MM.1S (cell line): ENCODE data around the gene STRADA.

ENCODE experiments used
- EZH2 ChIP-seq: fragments of 300-600 bp; sonication (generic); optimal IDR thresholded peaks from 2 replicates; pipeline ENCODE3; 2017; ENCODE audit warnings: low read depth, mild to moderate bottlenecking, antibody characterized with exemption, low read length, mixed read lengths
- EZH2phosphoT487 ChIP-seq: fragments of 300-600 bp; sonication (generic); IDR thresholded peaks from 2 replicates; pipeline ENCODE4 v1.6.1; 2018; ENCODE audit warnings: antibody characterized with exemption, low read length
- TF ChIP-seq, protein P1 (sequence below): fragments of 300-600 bp; sonication (generic); IDR thresholded peaks from 2 replicates; pipeline ENCODE4 v1.5.1; 2016; ENCODE audit warnings: antibody characterized with exemption, low read length, mixed read lengths

DNA sequence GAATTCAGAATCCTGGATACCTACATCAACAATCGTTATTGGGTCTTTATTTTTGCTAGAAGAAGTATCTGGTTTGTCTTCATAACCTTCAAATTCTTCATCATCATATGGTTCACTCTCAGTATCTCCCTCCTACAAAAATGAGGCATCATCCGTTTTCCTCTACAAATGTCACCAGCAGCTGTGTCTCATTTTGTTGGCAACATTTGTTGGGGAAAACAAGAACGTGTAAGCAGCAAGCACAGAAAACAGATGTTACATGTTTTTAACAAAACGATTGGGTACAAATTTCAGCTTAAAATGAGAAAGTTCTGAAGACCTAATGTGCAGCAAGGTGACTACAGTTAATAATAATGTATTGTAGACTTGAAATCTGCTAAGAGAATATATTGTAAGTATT, 23.1 kb upstream of the STRADA start:
- TF ChIP-seq, protein P1, sequence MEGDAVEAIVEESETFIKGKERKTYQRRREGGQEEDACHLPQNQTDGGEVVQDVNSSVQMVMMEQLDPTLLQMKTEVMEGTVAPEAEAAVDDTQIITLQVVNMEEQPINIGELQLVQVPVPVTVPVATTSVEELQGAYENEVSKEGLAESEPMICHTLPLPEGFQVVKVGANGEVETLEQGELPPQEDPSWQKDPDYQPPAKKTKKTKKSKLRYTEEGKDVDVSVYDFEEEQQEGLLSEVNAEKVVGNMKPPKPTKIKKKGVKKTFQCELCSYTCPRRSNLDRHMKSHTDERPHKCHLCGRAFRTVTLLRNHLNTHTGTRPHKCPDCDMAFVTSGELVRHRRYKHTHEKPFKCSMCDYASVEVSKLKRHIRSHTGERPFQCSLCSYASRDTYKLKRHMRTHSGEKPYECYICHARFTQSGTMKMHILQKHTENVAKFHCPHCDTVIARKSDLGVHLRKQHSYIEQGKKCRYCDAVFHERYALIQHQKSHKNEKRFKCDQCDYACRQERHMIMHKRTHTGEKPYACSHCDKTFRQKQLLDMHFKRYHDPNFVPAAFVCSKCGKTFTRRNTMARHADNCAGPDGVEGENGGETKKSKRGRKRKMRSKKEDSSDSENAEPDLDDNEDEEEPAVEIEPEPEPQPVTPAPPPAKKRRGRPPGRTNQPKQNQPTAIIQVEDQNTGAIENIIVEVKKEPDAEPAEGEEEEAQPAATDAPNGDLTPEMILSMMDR = no peak
- no peak for TF ChIP-seq EZH2
- no peak for TF ChIP-seq EZH2phosphoT487
